ENCODE data around the gene EDNRA.

- TF ChIP-seq POLR2AphosphoS5 (IDR thresholded peaks at IDR 0.05; ENCODE audit: low read depth, low read length) (no peak), CTCF (IDR thresholded peaks at IDR 0.05) (no peak), EP300 (IDR thresholded peaks at IDR 0.05; ENCODE audit: borderline replicate concordance in 1 of 2, low read depth in 1 of 2, low read length in 1 of 2) (no peak), RAD21 (IDR thresholded peaks at IDR 0.05; ENCODE audit: low read length) (no peak), GATA2 (CRISPR knock-in tag; IDR thresholded peaks at IDR 0.05) (no peak), NFIC (IDR thresholded peaks at IDR 0.05; ENCODE audit: borderline replicate concordance) (no peak), ELF1 (IDR thresholded peaks at IDR 0.05) (no peak), FOXM1 (IDR thresholded peaks at IDR 0.05; ENCODE audit: low read depth) (no peak), GABPA (IDR thresholded peaks at IDR 0.05; ENCODE audit: low read depth) (no peak), SIN3A (IDR thresholded peaks at IDR 0.05; ENCODE audit: borderline replicate concordance, low read depth, low read length) (no peak), MXI1 (IDR thresholded peaks at IDR 0.05; ENCODE audit: low read depth, low read length) (no peak), TCF12 (IDR thresholded peaks at IDR 0.05) (no peak), NRF1 (IDR thresholded peaks at IDR 0.05; ENCODE audit: low read depth, low read length) (no peak), SMC3 (IDR thresholded peaks at IDR 0.05; ENCODE audit: low read depth, low read length) (no peak)
Observed at GRCh38 chr4:147456706-147457105, 24.2 kb upstream of the EDNRA start.

Data from SK-N-SH (cell line).